NCI-H345 (cell line): ENCODE results near the gene SLC25A44.

ENCODE experiments used
- DNase-seq: peaks from one replicate; lab custom pipeline; 2025; lab: John Stamatoyannopoulos, UW

The SLC25A44 gene

GRCh38 chr1:156193488-156194299 is at the start of gene SLC25A44:
Gene SLC25A44 (plus strand): TSS chr1:156194104. CDS start chr1:156199848, 5,744 bp downstream.
- peak; percentile 100 for DNase-seq

- DNase-seq, result no peak
Observed at GRCh38 chr1:156144742-156145141, 49.2 kb upstream of the SLC25A44 start.

- no peak for DNase-seq
Observed at GRCh38 chr1:156145650-156146019, 48.3 kb upstream of the SLC25A44 start.

GRCh38 chr1:156146020-156146768 is 47.7 kb upstream of the SLC25A44 start:
- peak; percentile 95 for DNase-seq

GRCh38 chr1:156146769-156147405 is 47.0 kb upstream of the SLC25A44 start:
- DNase-seq, result peak; percentile 37

- no peak for DNase-seq
Observed at GRCh38 chr1:156148216-156148615, 45.7 kb upstream of the SLC25A44 start.

- DNase-seq, result no peak
Observed at GRCh38 chr1:156149374-156150332, 44.3 kb upstream of the SLC25A44 start.

- DNase-seq, result no peak
Observed at GRCh38 chr1:156150333-156151011, 43.4 kb upstream of the SLC25A44 start.

GRCh38 chr1:156151093-156151688 is 42.7 kb upstream of the SLC25A44 start:
- no peak for DNase-seq

- no peak for DNase-seq
Observed at GRCh38 chr1:156152628-156153027, 41.3 kb upstream of the SLC25A44 start.

- DNase-seq, result no peak
Observed at GRCh38 chr1:156153362-156153761, 40.5 kb upstream of the SLC25A44 start, which contains the start of gene SEMA4A. Gene SEMA4A (plus strand): TSS chr1:156153585. CDS start chr1:156154579, 994 bp downstream.

- DNase-seq, result no peak
Observed at GRCh38 chr1:156154317-156154749, 39.6 kb upstream of the SLC25A44 start.

- no peak for DNase-seq
Observed at GRCh38 chr1:156155756-156156510, 38.0 kb upstream of the SLC25A44 start.

GRCh38 chr1:156157506-156157905 is 36.4 kb upstream of the SLC25A44 start:
- DNase-seq, result no peak

GRCh38 chr1:156157966-156158365 is 35.9 kb upstream of the SLC25A44 start:
- no peak for DNase-seq

GRCh38 chr1:156160000-156160742 is 33.7 kb upstream of the SLC25A44 start:
- no peak for DNase-seq

GRCh38 chr1:156160743-156161171 is 33.1 kb upstream of the SLC25A44 start:
- DNase-seq, result peak; percentile 88

- no peak for DNase-seq
Observed at GRCh38 chr1:156162430-156163037, 31.4 kb upstream of the SLC25A44 start.
